GM13976 (cell line): ENCODE results near the gene EYS.

Experiments used
- DNase-seq: peaks from one replicate; pipeline ENCODE4 v3.0.0; 2012; ENCODE audit warnings: low spot score
- in situ Hi-C: fragments of 300-500 bp; cut with MboI; formaldehyde crosslinking; loops from one replicate; pipeline ENCODE4 v1.12.0; 2022; ENCODE audit warnings: low sequenced_read_pairs, mixed read lengths, inconsistent platforms; ENCODE audit not compliant: unreplicated experiment
- TF ChIP-seq, protein P1 (sequence below): IDR thresholded peaks from 2 replicates; pipeline ENCODE4 v1.5.1; 2012; ENCODE audit warnings: borderline replicate concordance, mild to moderate bottlenecking; ENCODE audit not compliant: insufficient read depth; ENCODE audit errors: extremely low read depth, missing control alignments, control extremely low read depth

EYS gene

DNA sequence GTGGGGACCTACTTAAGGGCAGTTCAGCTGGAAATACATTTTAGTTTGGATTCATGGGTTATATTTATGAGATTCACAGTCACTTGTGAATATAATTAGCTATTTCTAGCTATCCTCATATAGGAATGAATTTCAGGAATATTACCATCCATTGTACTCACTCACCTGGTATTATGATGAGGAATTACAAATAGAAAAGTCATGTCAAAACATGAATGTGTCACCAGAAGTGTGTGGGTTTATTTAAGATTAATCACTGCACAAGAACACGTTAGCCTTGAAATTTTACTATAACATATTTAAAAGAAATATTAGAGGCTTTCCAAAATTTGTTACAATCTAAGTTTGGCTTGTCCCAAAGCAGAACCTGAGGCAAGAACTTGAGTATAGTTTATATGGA is 1560.9 kb downstream of the EYS start:
- no peak for DNase-seq
- TF ChIP-seq, protein P1, sequence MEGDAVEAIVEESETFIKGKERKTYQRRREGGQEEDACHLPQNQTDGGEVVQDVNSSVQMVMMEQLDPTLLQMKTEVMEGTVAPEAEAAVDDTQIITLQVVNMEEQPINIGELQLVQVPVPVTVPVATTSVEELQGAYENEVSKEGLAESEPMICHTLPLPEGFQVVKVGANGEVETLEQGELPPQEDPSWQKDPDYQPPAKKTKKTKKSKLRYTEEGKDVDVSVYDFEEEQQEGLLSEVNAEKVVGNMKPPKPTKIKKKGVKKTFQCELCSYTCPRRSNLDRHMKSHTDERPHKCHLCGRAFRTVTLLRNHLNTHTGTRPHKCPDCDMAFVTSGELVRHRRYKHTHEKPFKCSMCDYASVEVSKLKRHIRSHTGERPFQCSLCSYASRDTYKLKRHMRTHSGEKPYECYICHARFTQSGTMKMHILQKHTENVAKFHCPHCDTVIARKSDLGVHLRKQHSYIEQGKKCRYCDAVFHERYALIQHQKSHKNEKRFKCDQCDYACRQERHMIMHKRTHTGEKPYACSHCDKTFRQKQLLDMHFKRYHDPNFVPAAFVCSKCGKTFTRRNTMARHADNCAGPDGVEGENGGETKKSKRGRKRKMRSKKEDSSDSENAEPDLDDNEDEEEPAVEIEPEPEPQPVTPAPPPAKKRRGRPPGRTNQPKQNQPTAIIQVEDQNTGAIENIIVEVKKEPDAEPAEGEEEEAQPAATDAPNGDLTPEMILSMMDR: no peak
- in situ Hi-C loops: no loop called here

DNA sequence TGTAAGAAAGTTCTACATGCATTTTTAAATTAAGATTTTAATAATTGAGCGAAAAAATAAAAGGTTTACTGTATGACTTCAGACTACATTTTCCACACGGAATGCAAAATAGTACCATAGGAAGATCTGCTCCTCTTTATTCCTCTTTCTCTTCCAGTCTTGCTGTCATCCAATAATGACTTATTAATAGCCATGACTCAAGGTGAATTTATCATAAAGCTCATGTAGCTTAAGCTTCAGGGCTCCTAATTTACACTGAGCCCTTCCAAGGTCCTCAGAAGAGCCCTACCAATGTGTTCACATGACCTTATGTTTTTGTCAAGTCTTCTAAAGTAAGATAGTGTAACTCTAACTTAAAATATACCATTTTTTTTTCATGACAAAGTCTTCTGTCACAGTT is 1561.4 kb downstream of the EYS start:
- in situ Hi-C loops: no loop called here
- no peak for DNase-seq
- TF ChIP-seq, protein P1: no peak

DNA sequence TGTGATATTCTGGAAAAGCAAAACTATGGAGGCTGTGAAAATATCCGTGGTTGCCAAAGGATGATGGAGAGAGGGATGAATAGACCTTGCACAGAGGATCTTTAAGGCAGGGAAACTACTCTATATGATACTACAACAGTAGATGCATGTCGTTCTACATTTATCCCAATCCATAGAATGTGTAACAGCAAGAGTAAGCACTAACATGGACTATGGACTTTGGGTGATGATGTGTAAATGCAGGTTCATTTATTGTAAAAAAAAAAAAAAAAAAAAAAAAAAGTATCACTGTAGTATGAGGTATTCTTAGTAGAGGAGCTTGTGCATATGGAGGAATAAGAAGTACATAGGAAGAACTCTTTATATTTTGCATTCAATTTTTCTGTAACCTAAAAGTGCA is 1563.9 kb downstream of the EYS start:
- DNase-seq: no peak
- in situ Hi-C loops: no loop called here
- TF ChIP-seq, protein P1: no peak

DNA sequence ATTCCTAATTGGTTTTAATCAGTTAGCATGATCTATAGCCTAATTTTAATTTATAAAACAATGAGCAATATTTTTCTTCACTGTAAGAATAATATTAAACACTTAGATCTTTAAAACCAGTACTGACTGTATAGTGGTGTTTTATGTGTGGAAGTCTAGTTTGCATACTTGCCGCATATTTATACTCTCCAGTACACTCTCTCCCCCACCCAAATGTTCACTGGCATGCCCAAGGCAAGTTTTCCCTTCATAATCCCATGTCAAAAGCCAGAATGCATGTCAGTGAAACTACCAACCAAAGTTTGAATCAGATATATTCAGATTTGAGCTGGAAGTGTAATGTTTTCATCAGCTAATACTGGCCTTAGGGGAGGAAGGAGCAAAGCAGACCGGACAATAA is 1565.3 kb downstream of the EYS start:
- TF ChIP-seq, protein P1: no peak
- no peak for DNase-seq
- in situ Hi-C loops: no loop called here

DNA sequence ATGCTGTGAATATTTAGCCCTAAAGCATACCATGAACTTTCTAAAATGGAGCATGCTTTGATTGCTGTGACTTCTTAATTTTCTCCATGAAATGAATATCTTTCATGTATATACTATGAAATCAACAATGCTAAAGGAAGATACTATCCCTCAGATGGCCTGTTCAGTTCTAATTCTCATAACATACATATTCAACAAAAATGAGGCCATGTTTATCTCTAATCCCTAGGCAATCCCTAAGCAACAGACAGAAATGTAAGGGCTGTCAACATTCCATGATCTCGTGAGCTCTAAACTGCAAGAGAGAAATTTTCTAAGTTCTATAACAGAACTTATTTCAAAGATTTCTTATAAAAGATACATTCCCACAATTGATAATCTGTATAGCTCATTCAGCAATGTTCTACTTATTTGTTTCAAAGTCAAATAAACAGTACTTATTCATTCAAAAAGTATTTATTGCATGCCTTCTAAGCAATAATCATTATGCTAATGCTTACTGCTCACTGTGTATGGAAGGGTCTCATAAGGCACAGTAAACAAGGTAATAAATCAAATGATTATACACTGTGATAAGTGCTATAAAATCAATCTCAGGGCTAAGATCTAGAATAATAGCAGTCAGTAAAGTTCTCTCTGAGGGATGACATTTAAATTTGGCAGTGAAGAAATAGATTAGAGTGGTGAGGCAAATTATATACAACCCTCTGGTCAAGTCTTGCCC is 1578.6 kb downstream of the EYS start:
- in situ Hi-C loops: no loop called here
- TF ChIP-seq, protein P1: no peak
- DNase-seq: no peak

DNA sequence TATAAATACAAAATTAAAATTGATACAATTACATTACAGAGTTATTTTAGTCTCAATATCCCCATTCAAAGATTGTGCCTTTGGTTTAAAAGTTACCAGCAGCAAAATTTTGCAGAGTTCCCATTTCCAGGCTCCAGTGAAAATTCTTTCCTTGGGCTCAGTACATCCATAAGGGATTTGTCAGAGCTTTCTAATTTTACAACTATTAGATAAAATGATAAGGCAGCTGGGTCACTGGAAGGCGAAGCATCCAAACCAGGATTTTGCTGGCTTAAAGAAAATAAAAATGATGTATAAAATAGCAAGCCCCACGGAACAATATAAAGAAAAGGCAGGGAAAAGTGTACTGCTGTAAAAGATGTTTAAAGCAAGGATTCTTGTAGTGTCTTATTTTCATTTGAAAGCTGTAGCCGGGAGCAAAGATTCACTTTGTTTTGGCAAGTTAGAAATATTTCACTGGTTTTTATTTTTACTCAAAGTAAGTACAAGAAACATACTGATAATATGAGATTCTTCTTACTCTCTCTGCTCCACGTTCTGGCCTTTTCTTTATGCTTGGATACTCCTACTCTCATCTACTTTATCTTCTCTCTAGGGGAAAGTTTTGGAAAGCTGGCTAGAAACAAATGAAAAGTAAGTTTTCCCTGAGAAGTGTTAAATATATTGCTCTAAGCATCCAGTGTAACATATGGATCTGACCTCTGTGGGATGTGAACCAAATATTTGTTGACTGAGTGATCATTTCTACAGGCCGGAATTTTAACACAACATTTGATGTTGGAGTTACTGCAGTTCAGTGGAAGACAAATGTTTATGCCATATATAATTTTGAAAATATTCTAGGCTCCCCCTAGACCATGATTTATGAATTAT is 1583.0 kb downstream of the EYS start:
- DNase-seq: no peak
- in situ Hi-C loops: no loop called here
- TF ChIP-seq, protein P1: no peak
